Measurements from ENCODE around the gene ZNF205.
A peak's percentile ranks its signal among the peaks of the same experiment; 100 is the strongest.

ZNF205 gene

DNA sequence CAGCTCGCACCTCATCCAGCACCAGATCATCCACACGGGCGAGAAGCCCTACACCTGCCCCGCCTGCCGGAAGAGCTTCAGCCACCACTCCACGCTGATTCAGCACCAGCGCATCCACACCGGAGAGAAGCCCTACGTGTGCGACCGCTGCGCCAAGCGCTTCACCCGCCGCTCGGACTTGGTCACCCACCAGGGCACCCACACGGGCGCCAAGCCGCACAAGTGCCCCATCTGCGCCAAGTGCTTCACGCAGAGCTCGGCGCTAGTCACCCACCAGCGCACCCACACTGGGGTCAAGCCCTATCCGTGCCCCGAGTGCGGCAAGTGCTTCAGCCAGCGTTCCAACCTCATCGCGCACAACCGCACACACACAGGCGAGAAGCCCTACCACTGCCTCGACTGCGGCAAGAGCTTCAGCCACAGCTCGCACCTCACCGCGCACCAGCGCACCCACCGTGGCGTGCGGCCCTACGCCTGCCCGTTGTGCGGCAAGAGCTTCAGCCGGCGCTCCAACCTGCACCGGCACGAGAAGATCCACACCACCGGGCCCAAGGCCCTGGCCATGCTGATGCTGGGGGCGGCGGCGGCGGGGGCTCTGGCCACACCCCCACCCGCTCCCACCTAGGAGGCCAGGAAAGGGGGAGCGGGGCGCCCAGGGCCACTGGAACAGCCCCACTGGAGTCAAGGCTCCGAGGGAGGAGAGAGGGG lies 7.5 kb downstream of the ZNF205 start:
- no peak overlapping the region for H3K4me3 ChIP-seq (replicated peaks in 1 of 2; ENCODE audit: low read depth in 2 of 2, low read length in 2 of 2)
- DNase-seq (ENCODE audit: low read depth in 2 of 2), result no peak
- TF ChIP-seq CTCF (IDR thresholded peaks at IDR 0.05; ENCODE audit: low read depth, low read length), result no peak

- no peak for TF ChIP-seq CTCF (IDR thresholded peaks at IDR 0.05; ENCODE audit: low read depth, low read length)
- no peak for DNase-seq (ENCODE audit: low read depth in 2 of 2)
- H3K4me3 ChIP-seq (replicated peaks in 1 of 2; ENCODE audit: low read depth in 2 of 2, low read length in 2 of 2), result no peak overlapping the region
Measured at GRCh38 chr16:3120435-3120834, 8.0 kb downstream of the ZNF205 start.

- peak; percentile 47 to 70 for DNase-seq (ENCODE audit: low read depth in 2 of 2)
- H3K4me3 ChIP-seq (replicated peaks in 1 of 2; ENCODE audit: low read depth in 2 of 2, low read length in 2 of 2), result no peak overlapping the region
- TF ChIP-seq CTCF (IDR thresholded peaks at IDR 0.05; ENCODE audit: low read depth, low read length), result no peak
Measured at GRCh38 chr16:3121851-3122467, 9.6 kb downstream of the ZNF205 start.

DNA sequence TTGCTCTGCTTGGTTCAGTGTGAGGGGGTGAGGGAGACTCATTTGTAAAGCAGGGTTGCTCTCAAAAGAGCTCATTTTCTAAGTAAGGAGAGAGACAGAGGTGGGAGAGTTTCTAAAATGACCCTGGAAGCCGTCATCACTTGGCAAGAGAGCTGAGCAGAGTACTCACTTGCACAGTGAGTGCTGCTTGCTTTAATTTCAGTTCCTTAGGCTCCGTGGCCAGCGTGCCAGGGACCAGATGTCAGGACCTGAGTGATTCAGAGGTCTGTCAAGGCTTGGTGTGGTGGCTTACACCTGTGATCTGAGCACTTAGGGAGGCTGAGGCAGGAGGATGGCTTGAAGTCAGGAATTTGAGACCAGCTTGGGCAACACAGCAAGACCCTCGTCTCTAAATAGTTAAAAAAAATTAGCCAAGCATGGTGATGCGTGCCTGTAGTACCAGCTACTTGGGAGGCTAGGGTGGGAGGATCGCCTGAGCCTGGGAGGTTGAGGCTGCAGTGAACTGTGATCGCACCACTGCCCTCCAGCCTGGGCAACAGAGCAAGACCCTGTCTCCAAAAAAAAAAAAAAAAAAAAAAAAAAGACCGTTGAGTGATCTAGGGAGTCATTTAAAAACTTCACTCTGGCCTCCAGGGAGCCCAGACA lies 10.7 kb downstream of the ZNF205 start:
- H3K4me3 ChIP-seq (replicated peaks in 1 of 2; ENCODE audit: low read depth in 2 of 2, low read length in 2 of 2), result no peak overlapping the region
- DNase-seq (ENCODE audit: low read depth in 2 of 2), result no peak
- no peak for TF ChIP-seq CTCF (IDR thresholded peaks at IDR 0.05; ENCODE audit: low read depth, low read length)

DNA sequence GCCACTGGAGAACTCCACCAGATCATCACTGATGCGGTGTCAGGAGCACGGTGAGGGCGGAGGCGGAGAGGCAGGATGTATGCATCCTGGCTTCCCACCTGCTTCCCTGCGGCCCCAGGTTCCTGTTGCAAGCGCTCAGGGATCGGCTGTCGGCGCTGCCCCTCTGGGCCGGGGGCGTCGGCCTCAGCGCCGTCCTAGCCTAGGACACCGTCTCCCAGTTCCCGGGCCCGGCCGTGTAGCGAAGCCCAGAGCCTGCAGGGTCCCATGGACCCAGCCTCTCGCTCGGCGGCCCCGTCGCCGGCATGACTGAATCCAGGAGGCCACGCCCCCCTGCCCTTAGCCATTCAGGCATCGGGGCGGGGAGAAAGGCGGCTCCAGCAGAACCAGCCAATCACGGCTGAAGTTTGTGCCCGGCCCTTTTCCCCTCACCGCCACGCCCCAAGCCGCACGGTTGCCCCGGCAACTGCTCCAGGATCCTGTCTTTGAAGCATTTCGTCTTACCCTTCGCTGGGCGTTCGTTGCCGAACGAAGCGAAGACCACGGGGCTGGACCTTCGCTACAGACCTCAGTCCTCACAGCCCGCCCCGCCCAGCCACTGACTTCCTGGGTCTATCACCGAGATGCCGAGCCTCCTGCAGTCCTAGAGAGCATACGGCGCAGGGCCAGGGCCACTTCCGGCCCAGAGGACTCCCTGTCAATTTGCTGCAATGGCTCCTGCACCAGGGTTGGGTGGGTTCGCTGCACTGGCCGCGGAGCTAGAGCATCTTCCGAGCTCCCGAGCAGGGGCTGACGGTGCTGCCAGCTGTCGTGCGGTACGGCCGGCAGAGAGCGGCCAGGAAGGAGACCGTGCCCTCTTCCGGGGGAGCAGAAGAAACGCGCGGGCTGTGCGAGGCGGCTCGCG lies 11.8 kb downstream of the ZNF205 start:
- DNase-seq (ENCODE audit: low read depth in 2 of 2), result peak; percentile 94
- peak; percentile 34 for TF ChIP-seq CTCF (IDR thresholded peaks at IDR 0.05; ENCODE audit: low read depth, low read length)

DNA sequence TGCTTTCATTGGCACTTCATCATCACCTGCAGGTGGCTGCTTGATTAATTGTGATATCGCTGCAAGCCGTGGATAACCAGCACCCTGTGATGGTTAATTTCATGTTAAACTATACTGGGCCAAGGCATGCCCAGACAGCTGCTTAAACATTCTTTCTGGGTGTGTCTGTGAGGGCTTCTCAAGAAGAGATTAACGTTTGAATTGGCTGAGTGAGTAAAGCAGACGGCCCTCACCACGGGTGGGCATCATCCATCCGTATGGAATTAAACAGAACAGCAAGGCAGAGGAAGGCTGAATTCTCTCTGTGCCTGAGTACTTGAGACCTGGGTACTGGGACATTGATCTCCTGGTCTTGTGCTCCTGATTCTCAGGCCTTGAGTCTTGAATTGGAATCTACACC lies 15.4 kb downstream of the ZNF205 start:
- H3K4me3 ChIP-seq (replicated peaks in 1 of 2; ENCODE audit: low read depth in 2 of 2, low read length in 2 of 2), result no peak overlapping the region
- DNase-seq (ENCODE audit: low read depth in 2 of 2), result no peak
- TF ChIP-seq CTCF (IDR thresholded peaks at IDR 0.05; ENCODE audit: low read depth, low read length), result no peak

More for the DNA sequence above, 11.8 kb downstream of the ZNF205 start:
- H3K4me3 ChIP-seq (replicated peaks in 1 of 2; ENCODE audit: low read depth in 2 of 2, low read length in 2 of 2), result peak overlapping the region; percentile 74 to 77

All from cardiac fibroblast (primary cell).